ENCODE measurements around the gene C1QTNF3.

C1QTNF3 gene

GRCh38 chr5:34058532-34058931 lies 15.5 kb upstream of the C1QTNF3 start:
- Histone ChIP-seq H3K4me1 (no peaks in the 10 kb centered on the region), H3K9ac (no peak overlapping the region), H3K79me2 (no peaks in the 10 kb centered on the region), H2AFZ (no peak overlapping the region), H3K4me3 (ENCODE audit: low read depth, low read length) (no peak overlapping the region), H3K4me2 (ENCODE audit: low read length) (no peak overlapping the region), H3K27ac (no peak overlapping the region), H3K27me3 (ENCODE audit: control insufficient read depth, insufficient read depth, low read length) (no peaks in the 10 kb centered on the region), H3K36me3 (ENCODE audit: control insufficient read depth, insufficient read depth, low read length) (no peaks in the 10 kb centered on the region), H3K9me3 (ENCODE audit: control insufficient read depth, low read length) (no peaks in the 10 kb centered on the region)
- no peak for TF ChIP-seq CTCF (IDR thresholded peaks at IDR 0.05)

- no peak for TF ChIP-seq CTCF (IDR thresholded peaks at IDR 0.05)
- Histone ChIP-seq H3K27me3 (ENCODE audit: control insufficient read depth, insufficient read depth, low read length) (no peaks in the 10 kb centered on the region), H3K36me3 (ENCODE audit: control insufficient read depth, insufficient read depth, low read length) (no peaks in the 10 kb centered on the region), H3K9me3 (ENCODE audit: control insufficient read depth, low read length) (no peaks in the 10 kb centered on the region), H3K4me1 (no peaks in the 10 kb centered on the region), H3K4me3 (ENCODE audit: low read depth, low read length) (no peak overlapping the region), H3K9ac (no peak overlapping the region), H2AFZ (no peak overlapping the region), H3K79me2 (no peaks in the 10 kb centered on the region), H3K27ac (no peak overlapping the region), H3K4me2 (ENCODE audit: low read length) (no peak overlapping the region)
Measured at GRCh38 chr5:34057569-34057968, 14.6 kb upstream of the C1QTNF3 start.

GRCh38 chr5:34057118-34057517 lies 14.1 kb upstream of the C1QTNF3 start:
- Histone ChIP-seq H2AFZ (no peak overlapping the region), H3K27ac (no peak overlapping the region), H3K4me3 (ENCODE audit: low read depth, low read length) (no peak overlapping the region), H3K36me3 (ENCODE audit: control insufficient read depth, insufficient read depth, low read length) (no peaks in the 10 kb centered on the region), H3K9ac (no peak overlapping the region), H3K9me3 (ENCODE audit: control insufficient read depth, low read length) (no peaks in the 10 kb centered on the region), H3K4me1 (no peaks in the 10 kb centered on the region), H3K4me2 (ENCODE audit: low read length) (no peak overlapping the region), H3K79me2 (no peaks in the 10 kb centered on the region), H3K27me3 (ENCODE audit: control insufficient read depth, insufficient read depth, low read length) (no peaks in the 10 kb centered on the region)
- no peak for TF ChIP-seq CTCF (IDR thresholded peaks at IDR 0.05)

GRCh38 chr5:34055667-34056066 lies 12.7 kb upstream of the C1QTNF3 start:
- Histone ChIP-seq H3K27me3 (ENCODE audit: control insufficient read depth, insufficient read depth, low read length) (no peaks in the 10 kb centered on the region), H3K4me2 (ENCODE audit: low read length) (no peak overlapping the region), H2AFZ (no peak overlapping the region), H3K79me2 (no peaks in the 10 kb centered on the region), H3K9ac (no peak overlapping the region), H3K27ac (no peak overlapping the region), H3K36me3 (ENCODE audit: control insufficient read depth, insufficient read depth, low read length) (no peaks in the 10 kb centered on the region), H3K4me1 (no peaks in the 10 kb centered on the region), H3K4me3 (ENCODE audit: low read depth, low read length) (no peak overlapping the region), H3K9me3 (ENCODE audit: control insufficient read depth, low read length) (no peaks in the 10 kb centered on the region)
- TF ChIP-seq CTCF (IDR thresholded peaks at IDR 0.05) = no peak

- Histone ChIP-seq H2AFZ (no peak overlapping the region), H3K9ac (no peak overlapping the region), H3K4me3 (ENCODE audit: low read depth, low read length) (no peak overlapping the region), H3K36me3 (ENCODE audit: control insufficient read depth, insufficient read depth, low read length) (no peaks in the 10 kb centered on the region), H3K9me3 (ENCODE audit: control insufficient read depth, low read length) (no peaks in the 10 kb centered on the region), H3K4me2 (ENCODE audit: low read length) (no peak overlapping the region), H3K27ac (no peak overlapping the region), H3K27me3 (ENCODE audit: control insufficient read depth, insufficient read depth, low read length) (no peaks in the 10 kb centered on the region), H3K79me2 (no peaks in the 10 kb centered on the region), H3K4me1 (no peaks in the 10 kb centered on the region)
- TF ChIP-seq CTCF (IDR thresholded peaks at IDR 0.05) = no peak
Measured at GRCh38 chr5:34054400-34054729, 11.4 kb upstream of the C1QTNF3 start.
